Pericardium fibroblast (primary cell): Measurements from ENCODE around the gene SUMO4. TPM values are rescaled to one million over a fixed set of nuclear protein-coding genes. Genes with fewer than 3 reads are reported as not detected.

Source experiments
- total RNA-seq: library from RNA; depleted of rRNA; stranded (reverse); fragments of >200 nt; gene quantifications from 2 replicates; pipeline ENCODE4 v1.2.3, GENCODE V29; 2015

SUMO4 gene
- total RNA-seq = 3.2 TPM in 1 of 2 replicates, not detected in the other

DNA sequence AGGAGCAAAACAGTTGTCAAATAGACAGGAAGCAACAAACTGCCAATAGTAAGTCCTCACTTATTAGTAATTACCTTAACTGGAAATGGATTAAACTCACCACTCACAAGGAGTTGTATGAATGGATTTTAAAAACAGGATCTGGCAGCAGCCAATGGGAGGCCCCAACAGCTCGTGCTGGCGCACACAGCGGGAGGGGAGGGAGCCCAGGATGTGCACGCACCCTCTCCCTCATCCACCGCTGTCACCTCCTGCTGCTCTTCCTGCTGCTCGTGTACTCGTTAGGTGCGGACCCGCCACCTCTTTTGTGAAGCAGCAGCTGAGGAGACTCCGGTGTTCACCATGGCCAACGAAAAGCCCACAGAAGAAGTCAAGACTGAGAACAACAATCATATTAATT, at the start of gene SUMO4:
SUMO4 (plus strand) TSS at position 213 of the 400 bp plus-strand sequence; CDS start at position 343, 130 bp downstream.

Other genes starting within 250 kb of the SUMO4 start
- gene TAB2, start 82.5 kb upstream of the SUMO4 start, total RNA-seq = 14.8 and 24.3 TPM in 2 replicates
- gene ZC3H12D, start 84.8 kb downstream of the SUMO4 start, total RNA-seq = 0.12 TPM in 1 of 2 replicates, not detected in the other
- gene PPIL4, start 145.8 kb downstream of the SUMO4 start, total RNA-seq = 17.9 and 23.9 TPM in 2 replicates
- gene GINM1, start 166.1 kb downstream of the SUMO4 start, total RNA-seq = 42.8 and 53.8 TPM in 2 replicates
- 16.8 and 20.1 TPM in 2 replicates for gene KATNA1, start 248.5 kb downstream of the SUMO4 start, total RNA-seq